Chondrocyte (in vitro differentiated cells): Measurements from ENCODE around the gene TDRD9. TPM values are rescaled to one million over a fixed set of nuclear protein-coding genes. Genes with fewer than 3 reads are reported as not detected.

Experiments
- DNase-seq: peaks from one replicate; pipeline ENCODE4 v3.0.0; 2021; ENCODE audit warnings: mixed read lengths, low spot score
- H3K27ac Mint-ChIP-seq: one replicate; pipeline ENCODE4 v1.8.0; 2021; ENCODE audit warnings: mild to moderate bottlenecking, moderate library complexity, mixed read lengths; ENCODE audit not compliant: unreplicated experiment
- H3K27me3 Mint-ChIP-seq: 2 replicates; pipeline ENCODE4 v1.8.0; 2021; ENCODE audit warnings: low read depth, mixed read lengths
- H3K36me3 Mint-ChIP-seq: 2 replicates; pipeline ENCODE4 v1.8.0; 2021; ENCODE audit warnings: low read depth, mixed read lengths
- H3K4me1 Mint-ChIP-seq: 2 replicates; pipeline ENCODE4 v1.8.0; 2021; ENCODE audit warnings: low read depth, mild to moderate bottlenecking, mixed read lengths
- H3K4me3 Mint-ChIP-seq: one replicate; pipeline ENCODE4 v1.8.0; 2021; ENCODE audit warnings: mild to moderate bottlenecking, moderate library complexity, mixed read lengths; ENCODE audit not compliant: unreplicated experiment
- H3K9me3 Mint-ChIP-seq: 2 replicates; pipeline ENCODE4 v1.8.0; 2021; ENCODE audit warnings: low read depth, mixed read lengths
- total RNA-seq: library from RNA; stranded (reverse); gene quantifications from 3 replicates; pipeline ENCODE4 v1.2.1, GENCODE V29; 2021
- TF ChIP-seq, protein P1 (sequence below): fragments of 200-600 bp; sonication (generic); IDR thresholded peaks from 2 replicates; pipeline ENCODE4 v1.5.0; 2021; ENCODE audit warnings: antibody characterized with exemption, mild to moderate bottlenecking, moderate library complexity

The TDRD9 gene
- total RNA-seq, 1 donor from 2014 or later, result not detected

DNA sequence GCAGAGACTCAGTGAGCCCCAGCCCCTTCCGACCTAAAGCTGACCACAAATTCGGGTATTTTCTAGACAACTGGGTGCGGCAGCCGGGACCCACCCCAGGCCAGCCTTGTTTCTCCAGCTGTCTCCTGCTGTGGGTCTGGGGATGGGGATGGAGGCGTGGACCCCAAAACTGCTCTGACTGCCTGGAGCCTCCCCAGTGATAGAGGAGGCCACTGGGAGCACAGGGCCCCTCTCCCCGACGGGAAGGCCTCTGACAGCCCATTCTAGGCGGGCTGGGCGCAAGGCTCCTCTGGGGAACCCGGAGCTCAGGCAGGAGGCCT lies 38.2 kb upstream of the TDRD9 start:
- TF ChIP-seq, protein P1, sequence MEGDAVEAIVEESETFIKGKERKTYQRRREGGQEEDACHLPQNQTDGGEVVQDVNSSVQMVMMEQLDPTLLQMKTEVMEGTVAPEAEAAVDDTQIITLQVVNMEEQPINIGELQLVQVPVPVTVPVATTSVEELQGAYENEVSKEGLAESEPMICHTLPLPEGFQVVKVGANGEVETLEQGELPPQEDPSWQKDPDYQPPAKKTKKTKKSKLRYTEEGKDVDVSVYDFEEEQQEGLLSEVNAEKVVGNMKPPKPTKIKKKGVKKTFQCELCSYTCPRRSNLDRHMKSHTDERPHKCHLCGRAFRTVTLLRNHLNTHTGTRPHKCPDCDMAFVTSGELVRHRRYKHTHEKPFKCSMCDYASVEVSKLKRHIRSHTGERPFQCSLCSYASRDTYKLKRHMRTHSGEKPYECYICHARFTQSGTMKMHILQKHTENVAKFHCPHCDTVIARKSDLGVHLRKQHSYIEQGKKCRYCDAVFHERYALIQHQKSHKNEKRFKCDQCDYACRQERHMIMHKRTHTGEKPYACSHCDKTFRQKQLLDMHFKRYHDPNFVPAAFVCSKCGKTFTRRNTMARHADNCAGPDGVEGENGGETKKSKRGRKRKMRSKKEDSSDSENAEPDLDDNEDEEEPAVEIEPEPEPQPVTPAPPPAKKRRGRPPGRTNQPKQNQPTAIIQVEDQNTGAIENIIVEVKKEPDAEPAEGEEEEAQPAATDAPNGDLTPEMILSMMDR, result no peak

GRCh38 chr14:103890821-103891666 lies 37.2 kb upstream of the TDRD9 start:
- Mint-ChIP-seq H3K27ac (no peak overlapping the region), H3K4me3 (no peak overlapping the region)
- DNase-seq, result no peak

More for the DNA sequence above, 38.2 kb upstream of the TDRD9 start:
- no peak overlapping the region for H3K4me3 Mint-ChIP-seq
- peaks cover 10% of the 10 kb centered on the region for H3K27me3 Mint-ChIP-seq
- no peak overlapping the region for H3K27ac Mint-ChIP-seq
- DNase-seq, result no peak
- no peaks in the 10 kb centered on the region for H3K36me3 Mint-ChIP-seq
- H3K4me1 Mint-ChIP-seq, result peaks cover 4% of the 10 kb centered on the region
- no peaks in the 10 kb centered on the region for H3K9me3 Mint-ChIP-seq

GRCh38 chr14:103891667-103892215 lies 36.5 kb upstream of the TDRD9 start:
- no peak overlapping the region for H3K27ac Mint-ChIP-seq
- no peak overlapping the region for H3K4me3 Mint-ChIP-seq
- TF ChIP-seq, protein P1, result no peak
- DNase-seq, result no peak
- peaks cover 1% of the 10 kb centered on the region for H3K27me3 Mint-ChIP-seq
- no peaks in the 10 kb centered on the region for H3K9me3 Mint-ChIP-seq
- peaks cover 2% of the 10 kb centered on the region for H3K36me3 Mint-ChIP-seq
- H3K4me1 Mint-ChIP-seq, result no peaks in the 10 kb centered on the region

More at GRCh38 chr14:103890821-103891666, 37.2 kb upstream of the TDRD9 start:
- Mint-ChIP-seq H3K27me3 (peaks cover 8% of the 10 kb centered on the region), H3K9me3 (no peaks in the 10 kb centered on the region), H3K4me1 (peaks cover 4% of the 10 kb centered on the region), H3K36me3 (no peaks in the 10 kb centered on the region)
- TF ChIP-seq, protein P1, result no peak

DNA sequence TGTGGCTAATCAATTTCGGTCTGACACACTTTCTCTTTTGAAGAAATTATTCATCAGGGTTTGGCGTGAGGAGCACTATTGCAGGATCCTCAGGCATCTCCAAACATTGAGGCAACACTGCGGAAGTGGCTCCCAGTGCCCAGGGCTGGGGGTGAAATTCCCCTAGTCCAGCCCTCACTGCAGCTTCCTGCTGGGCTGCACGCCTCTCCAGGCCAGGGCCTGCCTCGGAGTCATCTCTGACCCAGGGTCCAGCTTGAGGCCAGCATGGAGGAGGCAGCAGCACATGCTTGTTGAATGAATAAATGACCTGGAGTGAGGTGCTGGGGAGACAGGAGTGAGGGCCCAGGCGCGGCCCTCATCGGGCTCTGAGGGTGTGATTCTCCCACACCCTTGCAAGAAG lies 36.0 kb upstream of the TDRD9 start:
- Mint-ChIP-seq H3K4me1 (no peaks in the 10 kb centered on the region), H3K27me3 (no peaks in the 10 kb centered on the region), H3K36me3 (peaks cover 2% of the 10 kb centered on the region), H3K4me3 (no peak overlapping the region), H3K9me3 (no peaks in the 10 kb centered on the region), H3K27ac (no peak overlapping the region)
- DNase-seq, result no peak
- TF ChIP-seq, protein P1, result no peak

- Mint-ChIP-seq H3K27me3 (no peaks in the 10 kb centered on the region), H3K9me3 (no peaks in the 10 kb centered on the region), H3K4me1 (no peaks in the 10 kb centered on the region), H3K4me3 (no peak overlapping the region), H3K27ac (no peak overlapping the region), H3K36me3 (peaks cover 2% of the 10 kb centered on the region)
- TF ChIP-seq, protein P1, result no peak
- DNase-seq, result no peak
These were observed 34.1 kb upstream of the TDRD9 start for GRCh38 chr14:103894034-103894722.
